Measurements from ENCODE around the gene CHST9.
"Not testable (repeated sequence)": the region's sequence is repeated elsewhere in the genome, so short reads cannot be mapped to it uniquely, and the experiment has no call there.

DNA sequence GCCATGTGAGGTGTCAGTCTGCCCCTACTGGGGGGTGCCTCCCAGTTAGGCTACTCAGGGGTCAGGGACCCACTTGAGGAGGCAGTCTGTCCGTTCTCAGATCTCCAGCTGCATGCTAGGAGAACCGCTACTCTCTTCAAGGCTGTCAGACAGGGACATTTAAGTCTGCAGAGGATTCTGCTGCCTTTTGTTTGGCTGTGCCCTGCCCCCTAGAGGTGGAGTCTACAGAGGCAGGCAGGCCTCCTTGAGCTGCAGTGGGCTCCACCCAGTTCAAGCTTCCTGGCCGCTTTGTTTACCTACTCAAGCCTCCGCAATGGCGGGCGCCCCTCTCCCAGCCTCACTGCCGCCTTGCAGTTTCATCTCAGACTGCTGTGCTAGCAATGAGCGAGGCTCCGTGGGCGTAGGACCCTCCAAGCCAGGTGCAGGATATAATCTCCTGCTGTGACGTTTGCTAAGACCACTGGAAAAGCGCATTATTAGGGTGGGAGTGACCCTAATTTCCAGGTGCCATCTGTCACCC, 21.9 kb downstream of the CHST9 start:
- TF ChIP-seq, protein P1, sequence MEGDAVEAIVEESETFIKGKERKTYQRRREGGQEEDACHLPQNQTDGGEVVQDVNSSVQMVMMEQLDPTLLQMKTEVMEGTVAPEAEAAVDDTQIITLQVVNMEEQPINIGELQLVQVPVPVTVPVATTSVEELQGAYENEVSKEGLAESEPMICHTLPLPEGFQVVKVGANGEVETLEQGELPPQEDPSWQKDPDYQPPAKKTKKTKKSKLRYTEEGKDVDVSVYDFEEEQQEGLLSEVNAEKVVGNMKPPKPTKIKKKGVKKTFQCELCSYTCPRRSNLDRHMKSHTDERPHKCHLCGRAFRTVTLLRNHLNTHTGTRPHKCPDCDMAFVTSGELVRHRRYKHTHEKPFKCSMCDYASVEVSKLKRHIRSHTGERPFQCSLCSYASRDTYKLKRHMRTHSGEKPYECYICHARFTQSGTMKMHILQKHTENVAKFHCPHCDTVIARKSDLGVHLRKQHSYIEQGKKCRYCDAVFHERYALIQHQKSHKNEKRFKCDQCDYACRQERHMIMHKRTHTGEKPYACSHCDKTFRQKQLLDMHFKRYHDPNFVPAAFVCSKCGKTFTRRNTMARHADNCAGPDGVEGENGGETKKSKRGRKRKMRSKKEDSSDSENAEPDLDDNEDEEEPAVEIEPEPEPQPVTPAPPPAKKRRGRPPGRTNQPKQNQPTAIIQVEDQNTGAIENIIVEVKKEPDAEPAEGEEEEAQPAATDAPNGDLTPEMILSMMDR (conservative IDR thresholded peaks at IDR 0.05; ENCODE audit: low read depth, low read length), result not testable (repeated sequence)
- not testable (repeated sequence) for TF ChIP-seq RFX5 (IDR thresholded peaks at IDR 0.05; ENCODE audit: low read depth, low read length); POLR2A (IDR thresholded peaks at IDR 0.05; ENCODE audit: low read depth, low read length); BHLHE40 (IDR thresholded peaks at IDR 0.05; ENCODE audit: low read depth, low read length); MAZ (IDR thresholded peaks at IDR 0.05; ENCODE audit: borderline replicate concordance, low read depth, low read length); MXI1 (IDR thresholded peaks at IDR 0.05; ENCODE audit: borderline replicate concordance, low read depth, low read length); CEBPB (IDR thresholded peaks at IDR 0.05; ENCODE audit: low read depth, low read length); FOS (IDR thresholded peaks at IDR 0.05; ENCODE audit: low read depth, low read length); ELK1 (IDR thresholded peaks at IDR 0.05; ENCODE audit: borderline replicate concordance, low read depth, low read length); MAFK (IDR thresholded peaks at IDR 0.05; ENCODE audit: low read depth, low read length); SMC3 (IDR thresholded peaks at IDR 0.05; ENCODE audit: low read depth, low read length)

Data from IMR-90 (cell line).